GM15510 (cell line): ENCODE measurements around the gene GIGYF1.

Experiments
- POLR2A ChIP-seq: IDR thresholded peaks from 3 replicates; pipeline ENCODE4 v1.6.1; 2011; ENCODE audit warnings: borderline replicate concordance; ENCODE audit not compliant: insufficient read length; ENCODE audit errors: extremely low read depth

GIGYF1 gene

DNA sequence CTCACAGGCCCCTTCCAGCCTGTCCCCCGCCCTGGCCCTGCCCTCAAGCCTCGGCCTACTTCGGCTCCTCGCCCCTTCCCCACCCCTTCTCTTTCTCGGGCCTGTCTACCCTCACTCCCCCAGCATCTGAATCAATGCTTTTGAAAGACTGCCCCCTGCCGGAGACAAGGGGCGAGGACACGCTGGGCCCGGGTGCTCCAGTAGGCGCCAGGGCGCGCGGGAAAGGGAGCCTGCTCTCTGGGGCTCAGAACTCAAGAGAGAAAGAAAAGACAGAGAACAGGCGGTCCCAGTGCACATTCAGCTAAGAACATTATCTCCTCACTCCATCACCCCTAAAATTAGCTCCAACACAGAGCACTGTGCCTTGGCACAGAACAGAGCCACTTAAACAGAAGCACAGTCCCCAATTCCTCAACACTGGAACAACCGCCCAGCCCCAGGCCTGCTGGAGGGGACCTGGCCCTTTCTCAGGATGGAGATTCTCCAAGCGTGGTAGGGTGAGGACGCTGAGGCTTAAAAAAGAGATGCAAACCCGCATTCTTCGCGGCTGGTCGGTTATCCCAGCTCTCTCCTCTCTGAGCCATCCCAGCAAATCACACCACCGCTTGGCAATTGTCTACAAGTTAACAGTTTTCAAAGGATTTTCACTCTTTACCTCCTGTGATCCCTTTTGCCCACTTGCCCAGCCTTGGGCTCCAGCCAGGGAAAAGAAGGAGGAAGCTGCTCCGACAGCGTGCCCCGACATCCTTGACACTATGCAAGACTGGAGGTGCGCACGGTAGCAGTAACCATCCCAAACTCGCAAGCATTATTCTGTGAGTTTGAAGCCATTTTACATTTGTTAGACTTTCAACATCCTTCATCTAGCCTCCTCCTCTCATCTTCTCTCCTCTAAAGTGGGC lies 2.1 kb downstream of the GIGYF1 start:
- TF ChIP-seq POLR2A = no peak

DNA sequence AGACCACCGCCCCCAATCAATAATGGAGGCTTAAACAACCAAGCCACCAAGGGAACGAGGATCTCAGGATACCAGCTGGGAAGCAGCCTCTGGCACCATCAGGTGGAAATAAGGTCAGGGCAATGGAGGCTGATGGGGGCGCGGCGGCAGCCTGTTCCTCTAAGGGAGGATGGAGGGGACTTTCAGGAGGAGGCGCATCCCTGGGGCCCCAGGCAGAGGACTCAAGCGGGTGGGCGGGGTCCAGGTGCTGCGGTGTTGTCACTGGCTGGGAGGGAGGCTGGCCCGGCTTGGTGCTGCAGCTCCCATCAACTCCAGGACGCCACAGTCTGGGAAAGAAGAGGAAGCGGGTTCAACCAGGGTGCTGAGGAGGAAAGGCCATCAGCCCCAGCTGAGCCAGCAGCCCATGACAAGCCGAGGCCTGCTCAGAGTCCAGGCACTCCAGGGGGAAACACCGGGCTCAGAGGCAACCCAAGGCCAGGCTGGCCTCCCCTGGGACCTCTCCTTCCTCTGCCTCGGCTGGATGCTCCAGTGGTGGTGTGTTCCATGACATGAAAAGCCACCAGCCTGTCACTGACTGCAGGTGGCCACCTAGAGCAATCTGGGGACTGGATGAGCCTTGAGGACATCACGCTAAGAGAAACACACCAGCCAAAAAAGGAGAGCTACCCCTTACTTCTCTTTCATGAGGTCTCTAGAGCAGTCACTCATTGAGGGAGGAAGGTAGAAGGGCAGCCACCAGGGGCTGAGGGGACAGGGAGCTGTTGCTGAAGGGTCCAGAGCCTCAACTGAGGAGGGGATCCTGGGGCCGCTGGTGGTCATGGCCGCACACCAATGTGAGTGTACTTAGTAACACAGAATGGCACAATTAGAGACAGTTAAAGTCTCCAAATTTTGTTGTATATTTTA lies 4.6 kb downstream of the GIGYF1 start:
- TF ChIP-seq POLR2A = no peak

DNA sequence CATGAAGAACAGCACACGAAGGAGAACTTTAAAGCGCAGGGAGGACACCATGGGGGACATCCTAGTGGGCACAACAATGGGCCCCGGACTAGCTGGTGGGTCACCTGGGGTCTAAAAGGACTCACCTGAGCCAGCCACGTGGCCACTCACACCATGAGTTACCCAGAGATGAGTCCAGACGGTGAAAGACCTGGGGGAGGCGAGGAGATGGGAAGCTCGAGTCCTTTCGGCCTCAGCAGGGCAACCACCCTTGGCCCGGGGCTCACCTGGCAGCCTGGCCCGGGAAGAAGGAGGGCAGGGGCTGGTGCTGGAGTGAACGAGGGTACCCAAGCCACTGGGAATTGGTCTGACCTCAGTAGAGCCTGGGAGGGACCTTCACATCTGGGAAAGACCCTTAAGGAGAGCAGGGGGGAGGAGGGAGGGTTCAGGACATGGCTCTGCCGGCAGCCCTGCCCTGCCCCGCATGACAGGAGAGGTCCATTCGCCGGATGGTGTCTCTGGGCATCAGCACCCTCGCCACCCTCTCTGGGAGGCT lies 5.7 kb downstream of the GIGYF1 start:
- TF ChIP-seq POLR2A = no peak

DNA sequence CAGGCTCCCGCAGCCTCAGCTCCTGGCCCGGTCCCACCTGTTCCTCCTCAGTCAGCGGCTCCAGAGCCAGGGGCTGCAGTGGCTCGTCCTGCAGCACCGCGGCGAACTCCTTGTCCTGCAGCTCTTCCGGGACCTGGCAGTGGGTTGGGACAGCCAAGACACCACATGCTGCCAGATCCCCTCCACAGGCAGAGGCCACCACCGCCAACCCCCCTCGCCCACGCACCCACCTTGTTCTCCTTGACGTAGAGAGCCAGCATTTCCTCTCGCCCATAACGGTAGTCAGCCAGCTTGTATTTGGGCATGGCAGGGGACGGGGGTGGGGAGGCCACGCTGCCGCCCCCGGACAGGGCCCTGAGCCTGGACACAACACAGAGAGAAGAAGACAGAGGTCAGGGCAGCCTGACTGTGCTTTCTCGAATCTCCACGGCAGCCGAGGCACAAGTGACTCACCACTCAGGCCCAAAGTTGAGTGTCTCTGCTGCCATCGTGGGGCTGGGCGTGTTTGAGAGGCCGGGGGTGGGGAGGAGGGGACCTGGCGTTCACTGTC lies 6.2 kb downstream of the GIGYF1 start:
- no peak for TF ChIP-seq POLR2A

DNA sequence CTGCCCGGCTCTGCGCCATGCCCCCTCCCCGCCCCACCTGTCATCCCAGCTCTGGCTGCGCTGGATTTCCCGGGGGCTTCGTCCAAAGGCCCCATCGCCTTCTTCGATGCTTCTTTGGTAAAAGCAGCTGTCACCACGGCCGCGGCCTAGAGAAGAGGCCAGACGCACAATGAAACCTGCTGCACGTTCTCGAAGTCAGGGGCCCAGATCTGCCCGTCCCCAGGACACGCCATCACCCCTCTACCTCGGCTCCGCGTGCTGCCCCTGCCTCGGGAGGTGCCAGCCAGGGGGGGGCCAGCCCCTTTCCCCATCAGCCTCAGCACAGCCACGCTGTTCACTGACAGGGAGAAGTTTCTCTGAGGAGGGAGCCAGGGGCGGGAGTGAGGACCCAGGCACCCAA lies 6.8 kb downstream of the GIGYF1 start:
- TF ChIP-seq POLR2A = no peak

DNA sequence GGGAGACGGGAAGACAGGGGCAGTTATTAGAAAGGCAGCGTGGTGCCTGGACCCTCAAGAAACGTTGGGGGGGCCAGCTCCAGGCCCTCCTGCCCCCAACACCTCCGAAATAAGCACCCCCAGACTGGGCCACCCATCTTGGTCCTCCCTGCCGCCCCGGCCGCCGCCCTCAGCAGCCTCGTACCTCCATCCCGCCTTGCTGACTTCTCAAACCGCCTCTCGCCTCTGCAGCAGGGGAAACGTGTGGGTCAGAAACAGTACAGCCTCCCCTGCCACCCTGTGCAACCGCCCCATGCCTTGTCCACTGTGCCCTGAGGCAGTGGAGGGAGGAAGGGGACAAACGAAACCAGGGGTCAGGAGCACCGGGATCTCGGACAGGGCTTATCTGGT lies 7.2 kb downstream of the GIGYF1 start:
- TF ChIP-seq POLR2A = no peak

DNA sequence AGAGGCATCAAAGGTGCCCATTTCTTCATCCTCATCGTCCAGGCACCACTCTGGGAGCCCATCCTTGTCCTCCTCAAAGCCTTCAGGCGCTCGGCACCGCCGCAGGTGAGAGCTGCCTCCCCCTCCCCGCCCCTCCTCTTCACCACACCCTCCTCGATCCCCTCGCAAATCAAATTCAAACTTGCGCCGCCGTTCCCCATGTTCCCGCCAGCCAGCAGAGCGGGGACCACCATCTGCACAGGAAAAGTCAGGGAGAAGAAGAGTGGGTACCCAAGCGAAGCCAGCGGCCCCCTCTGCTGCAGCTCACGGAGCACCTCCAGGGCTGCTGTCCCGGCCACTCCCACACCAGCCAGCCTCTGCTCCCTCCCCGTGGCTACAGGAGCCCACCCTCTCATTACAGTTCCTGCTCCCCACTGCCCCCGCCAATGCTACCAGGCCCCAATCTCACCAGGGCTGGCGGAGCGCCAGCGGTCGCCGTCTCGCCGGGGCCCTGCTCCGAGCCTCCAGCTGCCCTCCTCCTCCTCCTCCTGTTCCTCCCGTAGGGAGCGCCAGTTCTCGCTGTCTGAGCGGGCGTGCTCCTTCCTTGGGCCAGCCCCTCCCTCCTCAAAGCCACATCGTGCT lies 7.7 kb downstream of the GIGYF1 start:
- no peak for TF ChIP-seq POLR2A

DNA sequence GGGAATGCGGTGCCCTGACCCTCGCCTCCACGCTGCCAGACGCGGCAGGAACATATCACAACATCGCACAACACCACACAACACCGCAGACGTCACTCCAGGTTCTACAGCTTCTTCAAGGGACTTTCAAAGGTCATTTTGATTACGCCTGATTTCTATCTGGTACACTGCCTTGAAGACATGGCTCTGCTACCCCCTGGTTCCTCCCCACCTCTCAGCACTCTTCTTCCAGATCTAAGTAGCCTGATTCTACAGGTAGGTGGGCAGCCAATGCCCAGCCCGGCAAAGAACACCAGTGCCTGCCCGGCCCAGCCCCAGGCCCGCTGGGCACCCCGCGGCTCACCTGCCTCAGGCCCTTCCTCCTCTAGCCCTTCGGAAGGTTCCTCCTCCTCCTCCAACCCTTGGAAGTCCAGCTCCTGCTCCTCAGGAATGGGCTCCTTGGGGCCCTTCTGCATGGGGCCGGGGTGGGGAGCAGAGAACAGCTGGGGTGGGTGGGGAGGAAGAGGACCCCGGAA lies 8.4 kb downstream of the GIGYF1 start:
- no peak for TF ChIP-seq POLR2A

DNA sequence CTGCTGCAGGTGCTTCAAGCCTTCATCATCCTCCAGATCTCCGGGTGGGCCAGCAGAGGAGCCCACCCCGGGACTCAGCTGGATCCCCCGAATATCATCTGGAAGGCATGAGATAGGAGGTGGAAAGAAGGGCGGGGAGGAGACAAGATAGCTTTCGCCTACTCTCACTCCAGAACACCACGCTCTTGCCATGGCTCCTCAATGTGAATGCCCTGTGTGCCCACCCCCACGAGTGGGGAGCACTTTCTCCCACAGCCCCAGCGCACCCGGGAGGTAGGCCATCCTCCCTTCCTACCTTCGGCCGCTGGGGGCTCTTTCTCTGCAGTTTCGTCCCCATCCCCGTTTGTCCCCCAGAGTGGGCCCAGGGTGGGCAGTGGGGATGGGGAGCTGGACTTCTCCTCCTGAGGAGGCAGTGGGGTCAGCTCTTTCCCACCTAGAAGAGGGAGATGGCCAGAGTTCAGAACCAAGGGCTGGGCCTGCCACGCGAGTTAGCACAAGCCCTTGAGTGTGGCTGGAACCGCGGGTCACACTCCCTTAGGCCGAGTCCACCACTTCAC lies 8.9 kb downstream of the GIGYF1 start:
- no peak for TF ChIP-seq POLR2A

DNA sequence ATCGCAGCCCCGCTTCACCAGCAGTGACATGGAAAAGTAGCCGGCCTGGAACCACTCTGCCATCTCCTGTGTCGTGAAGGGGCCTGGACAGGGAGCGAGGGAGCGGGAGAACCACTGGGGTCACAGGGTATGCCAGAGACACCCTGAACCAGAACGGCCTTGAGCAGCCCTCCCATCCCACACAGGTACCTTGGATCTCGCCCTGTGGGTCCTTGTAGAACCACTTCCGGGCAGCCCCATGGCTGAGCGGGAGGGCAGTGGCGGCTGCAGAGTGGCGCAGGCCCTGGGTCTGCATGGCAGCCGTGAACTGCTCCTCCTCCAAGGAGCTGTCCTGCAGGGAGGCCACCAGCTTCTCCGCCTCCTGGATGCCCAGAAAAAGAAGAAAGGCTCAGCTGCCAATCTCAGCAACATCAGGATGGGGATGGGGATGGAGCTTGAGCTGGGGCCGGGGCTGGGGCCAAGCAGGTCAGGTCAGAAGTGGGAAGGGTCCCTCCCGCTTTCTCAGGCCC lies 9.5 kb downstream of the GIGYF1 start:
- no peak for TF ChIP-seq POLR2A

DNA sequence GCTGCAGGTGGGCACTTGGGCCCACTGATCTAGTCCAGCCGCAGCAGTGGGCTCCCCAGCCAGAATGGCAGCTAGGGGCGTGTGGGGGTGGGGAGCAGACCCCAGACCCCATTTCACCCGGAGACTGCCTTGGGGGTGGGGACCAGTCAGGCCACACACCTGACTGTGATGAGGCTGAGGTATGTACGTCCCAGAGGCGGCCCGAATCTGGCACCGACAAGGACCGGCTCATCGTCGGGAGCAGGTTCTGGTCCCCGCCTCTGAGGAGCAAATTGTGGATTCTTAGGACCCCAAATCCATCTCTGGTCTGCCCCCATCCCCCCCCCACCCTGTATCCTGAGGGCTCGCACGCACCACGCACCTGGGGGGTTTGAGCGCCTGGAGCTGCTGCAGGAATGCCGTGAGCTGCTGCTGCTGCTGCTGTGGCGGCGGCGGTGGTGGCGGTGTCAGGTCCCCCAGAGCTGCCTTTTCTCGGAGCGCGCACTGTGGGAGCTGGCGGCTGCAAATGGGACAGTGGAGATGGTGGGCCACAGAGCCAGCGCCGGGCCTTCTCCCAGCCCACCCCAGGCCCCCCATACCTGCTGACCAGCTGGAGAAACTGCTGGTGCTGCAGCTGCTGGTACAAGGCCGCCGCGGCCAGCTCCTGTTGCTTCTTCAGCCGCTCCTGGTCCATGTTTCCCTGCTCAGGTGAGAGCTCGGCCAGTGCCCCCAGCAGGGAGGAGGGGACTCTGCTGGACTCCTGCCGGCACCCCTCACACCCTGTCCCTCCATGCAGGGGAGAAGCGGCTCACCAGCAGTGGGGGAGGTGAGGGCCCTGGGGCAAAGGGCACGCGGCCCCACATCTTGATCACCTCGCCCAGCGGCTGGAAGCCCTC lies 10.2 kb downstream of the GIGYF1 start:
- TF ChIP-seq POLR2A = no peak

DNA sequence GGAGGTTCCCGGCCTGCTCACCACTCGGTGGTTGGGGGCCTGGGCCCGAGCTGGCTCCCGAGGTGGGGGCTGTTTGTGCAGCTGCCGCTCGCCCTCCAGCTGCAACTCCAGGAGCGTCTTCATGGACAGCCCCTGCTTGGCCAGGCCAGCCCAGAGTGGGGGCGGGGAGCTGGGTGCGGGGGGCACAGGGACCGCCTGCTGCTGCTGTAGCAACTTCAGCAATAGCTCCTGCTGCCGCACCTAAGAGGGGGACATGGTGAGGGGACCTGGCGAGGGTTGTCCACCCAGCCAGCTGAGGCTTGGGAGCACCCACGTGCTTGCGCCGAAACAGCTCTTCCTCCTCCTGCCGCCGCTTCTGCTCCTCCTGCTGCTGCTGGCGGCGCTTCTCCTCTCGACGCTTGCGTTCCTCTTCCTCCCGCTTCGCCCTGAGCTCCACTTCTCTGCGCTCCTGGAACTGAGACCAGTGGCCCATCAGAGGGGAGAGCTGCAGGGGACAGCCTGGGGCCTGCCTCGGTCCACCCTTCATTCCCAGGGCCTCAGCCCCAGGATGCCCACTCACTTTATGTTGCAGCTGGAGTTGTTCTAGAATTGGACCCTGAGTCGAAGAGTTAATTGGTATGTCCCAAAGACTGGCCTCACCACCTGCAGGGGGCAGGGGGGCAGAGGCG lies 10.9 kb downstream of the GIGYF1 start:
- TF ChIP-seq POLR2A = no peak
